Measurements from ENCODE around the gene CCDC181.

- TF ChIP-seq, protein P1, sequence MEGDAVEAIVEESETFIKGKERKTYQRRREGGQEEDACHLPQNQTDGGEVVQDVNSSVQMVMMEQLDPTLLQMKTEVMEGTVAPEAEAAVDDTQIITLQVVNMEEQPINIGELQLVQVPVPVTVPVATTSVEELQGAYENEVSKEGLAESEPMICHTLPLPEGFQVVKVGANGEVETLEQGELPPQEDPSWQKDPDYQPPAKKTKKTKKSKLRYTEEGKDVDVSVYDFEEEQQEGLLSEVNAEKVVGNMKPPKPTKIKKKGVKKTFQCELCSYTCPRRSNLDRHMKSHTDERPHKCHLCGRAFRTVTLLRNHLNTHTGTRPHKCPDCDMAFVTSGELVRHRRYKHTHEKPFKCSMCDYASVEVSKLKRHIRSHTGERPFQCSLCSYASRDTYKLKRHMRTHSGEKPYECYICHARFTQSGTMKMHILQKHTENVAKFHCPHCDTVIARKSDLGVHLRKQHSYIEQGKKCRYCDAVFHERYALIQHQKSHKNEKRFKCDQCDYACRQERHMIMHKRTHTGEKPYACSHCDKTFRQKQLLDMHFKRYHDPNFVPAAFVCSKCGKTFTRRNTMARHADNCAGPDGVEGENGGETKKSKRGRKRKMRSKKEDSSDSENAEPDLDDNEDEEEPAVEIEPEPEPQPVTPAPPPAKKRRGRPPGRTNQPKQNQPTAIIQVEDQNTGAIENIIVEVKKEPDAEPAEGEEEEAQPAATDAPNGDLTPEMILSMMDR (IDR thresholded peaks at IDR 0.05; ENCODE audit: low read depth, low read length), result no peak
- no peak for TF ChIP-seq EZH2phosphoT487 (IDR thresholded peaks at IDR 0.05; ENCODE audit: low read depth)
These were observed 66.9 kb downstream of the CCDC181 start for GRCh38 chr1:169360415-169360814.

All from OCI-LY3 (cell line).